SK-N-SH treated with all-trans-retinoic acid at 6 μM for 48 hours (cell line): ENCODE data around the gene SLC30A4.

Source experiments
- ARNTL ChIP-seq: fragments of 450-650 bp; formaldehyde crosslinking; IDR thresholded peaks from 2 replicates; pipeline ENCODE4 v1.5.0; 2020; ENCODE audit warnings: low read depth, mild to moderate bottlenecking, moderate library complexity, borderline replicate concordance
- BACH2 ChIP-seq: fragments of 250-450 bp; sonication (Bioruptor Pico); IDR thresholded peaks from 2 replicates; pipeline ENCODE4 v1.9.0; 2021; ENCODE audit warnings: mild to moderate bottlenecking, borderline replicate concordance
- GLIS3 ChIP-seq: fragments of 250-450 bp; sonication (Bioruptor Pico); IDR thresholded peaks from 2 replicates; pipeline ENCODE4 v1.5.0; 2020; ENCODE audit warnings: mild to moderate bottlenecking, moderate library complexity
- PPARA ChIP-seq: fragments of 250-450 bp; sonication (Bioruptor Pico); IDR thresholded peaks from 2 replicates; pipeline ENCODE4 v1.5.0; 2020; ENCODE audit warnings: mild to moderate bottlenecking, borderline replicate concordance
- RARB ChIP-seq: fragments of 250-450 bp; sonication (Bioruptor Pico); IDR thresholded peaks from 2 replicates; pipeline ENCODE4 v1.8.0; 2021; ENCODE audit warnings: mild to moderate bottlenecking, moderate library complexity
- TCF4 ChIP-seq: fragments of 250-450 bp; sonication (Bioruptor Pico); IDR thresholded peaks from 2 replicates; pipeline ENCODE4 v1.8.0; 2021; ENCODE audit warnings: mild to moderate bottlenecking, moderate library complexity, borderline replicate concordance
- TF ChIP-seq, protein P1 (sequence below): fragments of 250-450 bp; sonication (Bioruptor Pico); IDR thresholded peaks from 2 replicates; pipeline ENCODE4 v1.8.0; 2020; ENCODE audit warnings: mild to moderate bottlenecking, moderate library complexity, borderline replicate concordance

DNA sequence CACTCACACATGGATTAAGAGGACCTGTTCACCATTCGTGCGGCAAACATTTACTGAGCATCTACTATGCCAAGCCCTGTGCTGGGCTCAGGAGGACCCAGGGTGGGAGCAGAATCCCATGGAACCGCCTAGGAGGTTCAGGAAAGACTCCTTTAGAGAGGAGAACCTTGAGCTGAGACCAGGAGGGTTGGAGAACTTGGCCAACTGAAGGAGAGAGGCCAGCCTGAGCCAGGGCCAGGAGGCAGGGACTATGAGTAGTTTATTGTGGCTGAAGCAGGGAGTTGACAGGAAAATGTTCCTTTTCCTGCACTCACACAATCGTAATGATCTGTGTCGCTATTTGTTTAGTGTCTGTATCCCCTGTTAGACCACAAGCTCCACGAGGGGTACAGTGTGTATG lies 71.3 kb downstream of the SLC30A4 start:
- TF ChIP-seq RARB (CRISPR knock-in tag): no peak
- no peak for TF ChIP-seq ARNTL (CRISPR knock-in tag)
- no peak for TF ChIP-seq TCF4
- no peak for TF ChIP-seq PPARA
- TF ChIP-seq BACH2: no peak
- TF ChIP-seq GLIS3 (CRISPR knock-in tag): no peak
- TF ChIP-seq, protein P1, sequence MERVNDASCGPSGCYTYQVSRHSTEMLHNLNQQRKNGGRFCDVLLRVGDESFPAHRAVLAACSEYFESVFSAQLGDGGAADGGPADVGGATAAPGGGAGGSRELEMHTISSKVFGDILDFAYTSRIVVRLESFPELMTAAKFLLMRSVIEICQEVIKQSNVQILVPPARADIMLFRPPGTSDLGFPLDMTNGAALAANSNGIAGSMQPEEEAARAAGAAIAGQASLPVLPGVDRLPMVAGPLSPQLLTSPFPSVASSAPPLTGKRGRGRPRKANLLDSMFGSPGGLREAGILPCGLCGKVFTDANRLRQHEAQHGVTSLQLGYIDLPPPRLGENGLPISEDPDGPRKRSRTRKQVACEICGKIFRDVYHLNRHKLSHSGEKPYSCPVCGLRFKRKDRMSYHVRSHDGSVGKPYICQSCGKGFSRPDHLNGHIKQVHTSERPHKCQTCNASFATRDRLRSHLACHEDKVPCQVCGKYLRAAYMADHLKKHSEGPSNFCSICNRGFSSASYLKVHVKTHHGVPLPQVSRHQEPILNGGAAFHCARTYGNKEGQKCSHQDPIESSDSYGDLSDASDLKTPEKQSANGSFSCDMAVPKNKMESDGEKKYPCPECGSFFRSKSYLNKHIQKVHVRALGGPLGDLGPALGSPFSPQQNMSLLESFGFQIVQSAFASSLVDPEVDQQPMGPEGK: no peak
